Globus pallidus (tissue), 1 donor: ENCODE measurements around the gene MEIS1.

Source experiments
- DNase-seq: peaks from one replicate; pipeline ENCODE4 v3.0.0-alpha.2; 2015; ENCODE audit warnings: low spot score

MEIS1 gene

GRCh38 chr2:66535574-66536289 is 100.8 kb downstream of the MEIS1 start:
- no peak for DNase-seq

DNA sequence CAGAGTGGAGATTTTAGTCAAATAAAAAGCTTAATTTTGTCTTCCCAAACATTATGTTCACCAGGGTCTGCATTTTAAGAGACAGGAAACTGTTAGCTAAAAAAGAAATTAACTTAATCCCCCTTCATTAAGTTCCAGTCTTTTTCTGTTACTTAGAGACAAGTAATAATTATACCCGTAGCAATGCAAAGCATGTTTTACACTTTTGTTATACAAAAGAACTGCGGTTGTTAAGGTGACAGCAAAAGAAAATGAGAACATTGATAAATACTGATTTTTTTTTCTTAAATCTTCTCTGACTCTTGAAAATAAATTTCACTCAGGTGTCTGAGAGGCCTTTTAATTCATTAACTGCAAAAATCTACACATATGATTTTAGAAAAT is 101.4 kb downstream of the MEIS1 start:
- no peak for DNase-seq

- DNase-seq = no peak
Measured at GRCh38 chr2:66536997-66537396, 102.1 kb downstream of the MEIS1 start.

DNA sequence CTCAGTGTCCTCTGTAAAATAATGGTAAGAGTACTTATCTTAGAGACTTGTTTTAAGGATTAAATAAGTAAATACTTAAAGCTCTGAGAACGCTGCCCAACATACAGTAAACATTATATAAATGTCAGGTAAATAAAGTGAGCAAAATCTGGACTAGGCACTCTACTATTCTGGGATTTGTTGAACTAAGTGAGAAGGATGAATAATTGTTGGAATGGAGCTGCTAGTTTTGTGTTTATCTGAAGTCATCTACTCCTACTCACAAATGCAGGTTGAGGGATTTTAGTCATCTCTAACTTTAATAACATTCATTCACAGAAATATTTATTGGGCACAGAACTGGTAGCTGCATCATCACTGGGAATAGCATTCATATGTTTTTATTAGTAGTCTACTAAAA is 103.4 kb downstream of the MEIS1 start:
- no peak for DNase-seq

- DNase-seq = no peak
Measured at GRCh38 chr2:66539452-66539851, 104.5 kb downstream of the MEIS1 start.

DNA sequence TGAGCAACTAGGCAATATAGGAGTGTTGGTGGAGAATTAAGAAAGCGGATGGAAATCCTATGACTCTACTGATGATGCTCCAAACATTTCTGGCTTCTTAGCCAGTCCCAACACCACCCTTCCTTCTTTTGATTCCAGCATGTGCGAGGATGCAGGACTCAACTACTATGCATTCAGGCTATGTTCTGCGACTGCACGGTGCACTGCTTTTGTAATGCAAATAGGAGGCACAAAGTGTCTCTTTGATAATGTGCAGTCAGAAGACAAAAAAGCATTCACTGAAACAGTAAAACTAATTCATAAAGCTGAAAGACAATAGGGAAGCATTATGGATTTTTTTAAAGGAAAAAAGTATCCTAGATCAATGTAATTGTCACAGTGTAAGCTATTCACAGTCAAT is 106.7 kb downstream of the MEIS1 start:
- peak; percentile 89 for DNase-seq

DNA sequence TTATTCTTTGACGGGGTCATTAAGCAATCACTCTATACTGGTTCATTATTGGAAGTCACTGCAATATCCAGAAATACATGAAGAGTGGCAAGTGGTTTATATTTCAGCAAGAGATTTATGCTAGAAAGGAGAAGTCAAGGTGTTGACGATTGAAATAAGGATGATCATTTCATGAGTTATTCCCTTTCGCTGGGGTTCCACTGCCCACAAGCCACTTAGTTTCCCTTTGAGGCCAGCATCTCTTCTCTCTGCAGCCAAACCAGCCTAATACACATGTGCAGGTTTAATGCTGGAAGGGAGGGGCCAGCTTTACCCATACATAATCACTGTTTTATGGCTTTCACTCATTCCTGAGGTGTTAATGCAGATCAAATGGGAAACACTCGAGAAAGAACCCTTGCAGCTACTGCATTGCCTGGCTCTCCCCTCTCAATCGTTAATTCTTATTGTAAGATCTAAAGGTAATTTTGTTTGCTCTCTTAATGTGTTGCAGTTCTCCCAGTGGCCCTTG is 108.4 kb downstream of the MEIS1 start:
- no peak for DNase-seq

DNA sequence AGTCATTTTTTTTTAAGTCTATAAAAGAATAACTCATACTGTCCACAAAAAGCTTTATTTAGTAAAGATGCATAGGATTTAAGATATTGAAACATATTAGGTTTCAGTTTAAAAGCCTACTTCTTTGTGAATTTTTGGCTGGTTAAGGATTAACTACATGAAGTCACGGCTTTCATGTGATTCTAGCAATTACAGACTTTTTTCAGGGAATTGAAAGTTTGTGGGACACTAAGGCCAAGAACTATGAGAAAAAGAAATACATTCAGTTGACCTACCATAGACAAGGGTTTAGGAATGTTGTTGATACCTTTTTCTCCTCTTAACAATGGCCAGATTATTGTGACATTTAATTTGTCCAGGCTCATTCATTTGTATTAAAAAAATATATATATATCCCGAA is 109.3 kb downstream of the MEIS1 start:
- no peak for DNase-seq

DNA sequence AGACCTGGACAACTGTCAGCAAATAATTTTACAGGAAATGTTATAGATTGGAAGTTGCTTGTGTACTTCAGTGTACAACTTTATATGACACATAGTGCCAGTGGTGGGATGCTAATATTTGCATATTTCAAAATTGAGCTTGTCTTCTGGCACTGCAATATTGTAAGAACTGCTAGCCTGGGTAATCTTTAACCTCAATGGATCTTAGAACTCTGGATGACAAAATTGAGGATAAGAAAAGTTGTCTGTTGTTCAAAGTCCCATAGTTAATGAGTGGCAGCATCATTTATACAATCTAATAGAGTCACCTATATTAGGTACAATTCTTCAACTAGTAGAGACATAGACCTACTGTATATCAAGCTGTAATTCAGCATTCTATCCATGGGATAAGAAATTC is 110.3 kb downstream of the MEIS1 start:
- DNase-seq = no peak

DNA sequence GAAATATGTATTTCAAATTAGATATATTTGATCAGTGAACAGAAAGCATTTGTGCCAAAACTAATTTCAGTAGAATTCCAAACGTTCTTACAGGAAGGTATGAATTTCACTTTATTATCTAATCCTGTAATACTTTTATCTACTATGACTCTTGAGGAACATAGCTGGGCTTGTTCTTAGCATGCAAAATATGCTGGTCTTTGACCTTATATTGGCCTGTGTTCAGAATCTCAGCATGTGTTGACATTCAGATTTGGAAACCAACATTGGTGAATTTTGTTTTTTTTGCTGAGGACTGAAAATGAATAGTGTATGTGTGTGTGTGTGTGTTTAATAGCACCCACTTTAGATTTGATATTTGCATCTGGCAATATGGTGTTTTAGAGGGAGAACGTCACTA is 112.2 kb downstream of the MEIS1 start:
- DNase-seq = no peak

DNA sequence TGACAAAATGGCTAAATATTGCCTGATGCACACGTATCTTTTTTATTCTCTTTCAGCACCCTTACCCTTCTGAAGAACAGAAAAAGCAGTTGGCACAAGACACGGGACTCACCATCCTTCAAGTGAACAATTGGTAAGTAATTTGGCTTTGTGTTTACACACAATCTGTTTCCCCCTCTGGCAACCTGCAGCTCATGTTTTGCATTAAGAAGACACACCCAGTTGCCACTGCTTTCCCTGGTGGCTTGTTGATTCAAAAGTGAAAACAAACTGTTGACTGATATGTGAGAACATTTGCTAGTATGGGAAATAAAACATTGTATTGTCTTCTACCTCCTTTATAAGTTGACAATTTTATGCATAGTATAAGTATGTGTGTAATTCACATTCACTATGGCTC is 113.0 kb downstream of the MEIS1 start:
- DNase-seq = no peak

- no peak for DNase-seq
Measured at GRCh38 chr2:66548422-66548821, 113.5 kb downstream of the MEIS1 start.

GRCh38 chr2:66550826-66551225 is 115.9 kb downstream of the MEIS1 start:
- no peak for DNase-seq

GRCh38 chr2:66553370-66553769 is 118.4 kb downstream of the MEIS1 start:
- no peak for DNase-seq

DNA sequence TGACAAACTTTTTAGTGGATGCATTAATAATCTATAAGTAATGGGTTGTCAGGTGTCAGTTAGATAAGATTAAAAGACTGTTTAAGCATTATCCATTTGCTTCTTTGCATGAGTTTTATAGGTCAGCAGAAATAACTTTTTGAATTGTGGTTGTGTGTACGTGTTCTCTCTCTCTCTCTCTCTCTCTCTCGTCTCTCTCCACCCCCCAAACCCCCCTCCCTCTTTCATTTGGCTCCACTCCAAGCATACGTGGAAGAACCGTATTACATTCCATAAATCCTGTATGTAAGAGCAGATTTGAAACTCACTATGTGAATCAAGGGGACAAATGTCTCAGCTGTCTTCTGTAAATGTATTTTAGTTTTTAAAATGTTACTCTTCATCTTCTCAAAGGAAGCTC is 120.2 kb downstream of the MEIS1 start:
- no peak for DNase-seq

DNA sequence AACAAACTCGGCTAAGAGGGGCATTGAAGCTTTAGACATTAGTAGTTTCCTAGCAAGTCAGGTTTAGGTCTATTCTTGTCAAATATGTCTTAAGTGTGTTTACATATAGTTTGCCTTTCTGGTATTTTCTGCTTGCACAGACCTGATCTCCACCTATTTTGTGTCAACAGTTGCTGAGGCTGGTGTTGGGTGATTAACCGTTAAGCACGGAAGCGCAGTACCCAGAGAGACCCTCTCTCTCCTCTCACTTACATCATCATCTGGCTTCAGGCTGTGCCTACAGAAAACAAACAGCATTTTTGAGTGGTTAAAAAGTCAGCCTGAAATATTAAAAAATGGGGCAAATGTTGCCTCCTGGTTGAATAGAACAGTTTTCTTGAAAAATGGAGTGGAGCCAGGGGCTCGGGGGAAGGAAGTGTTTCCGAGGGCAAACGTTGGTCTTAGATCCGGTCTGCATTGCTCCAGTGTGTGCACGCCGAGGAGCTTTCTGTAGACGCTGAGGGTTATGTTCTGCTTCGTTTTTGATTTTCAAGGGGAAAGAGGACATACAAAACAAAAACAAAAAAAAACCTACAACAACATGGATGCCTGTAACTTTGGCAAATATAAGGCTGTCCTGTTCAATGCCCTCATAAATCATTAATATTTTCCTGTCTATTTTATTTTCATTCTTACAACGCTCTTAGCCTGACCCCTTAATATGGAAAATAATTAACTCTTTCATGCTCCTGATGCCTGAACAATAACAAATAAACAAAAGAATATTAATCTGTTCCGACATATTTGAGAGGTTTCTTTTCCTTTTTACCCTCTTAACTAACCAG is 120.8 kb downstream of the MEIS1 start:
- DNase-seq = no peak

GRCh38 chr2:66559672-66560071 is 124.7 kb downstream of the MEIS1 start:
- no peak for DNase-seq

- DNase-seq = no peak
Measured at GRCh38 chr2:66560683-66561082, 125.8 kb downstream of the MEIS1 start.

- no peak for DNase-seq
Measured at GRCh38 chr2:66561645-66562303, 126.8 kb downstream of the MEIS1 start.

DNA sequence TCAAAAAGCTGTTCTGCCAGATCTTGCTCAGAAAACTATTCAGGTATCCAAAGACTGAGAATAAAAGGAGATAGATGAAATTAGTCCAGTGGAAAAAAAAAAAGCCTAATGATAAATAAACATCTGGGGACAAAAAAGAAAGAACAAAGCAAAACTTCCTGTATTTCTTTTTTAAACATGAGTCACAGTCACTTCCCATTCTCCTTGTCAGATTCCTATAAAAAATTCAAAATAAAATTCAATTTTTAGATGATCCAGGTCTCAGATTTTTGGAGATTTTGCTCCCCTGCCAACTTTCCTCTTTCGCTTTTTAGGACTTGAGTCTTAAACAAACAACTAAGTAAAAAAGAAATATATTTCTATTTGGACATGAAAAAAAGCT is 127.4 kb downstream of the MEIS1 start:
- DNase-seq = no peak

DNA sequence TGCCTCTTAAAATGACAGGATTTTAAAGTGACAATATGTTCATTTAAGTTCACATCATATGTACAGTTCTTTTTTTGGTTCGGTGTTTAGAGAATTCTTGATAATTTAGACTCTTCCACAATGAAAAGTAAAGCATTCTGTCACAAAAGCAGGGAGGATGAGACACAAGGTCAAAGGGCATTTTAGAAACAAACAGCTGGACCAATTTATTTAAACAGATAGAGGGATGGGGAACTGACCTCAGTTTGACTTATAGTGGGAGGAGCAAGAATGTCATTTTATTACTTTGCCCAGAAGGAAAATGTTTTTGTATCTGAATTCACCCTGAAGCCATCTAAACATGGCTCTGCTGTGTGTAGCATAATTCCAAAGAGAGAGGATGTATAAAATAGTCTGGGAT is 128.5 kb downstream of the MEIS1 start:
- DNase-seq = no peak

- DNase-seq = no peak
Measured at GRCh38 chr2:66565291-66565690, 130.4 kb downstream of the MEIS1 start.
